HG03457 (cell line): ENCODE results near the gene APBA3.
A peak's percentile ranks its signal among the peaks of the same experiment; 100 is the strongest.

ENCODE experiments used
- ATAC-seq: cut with Tn5 transposase; IDR thresholded peaks from one replicate; pipeline ENCODE4 v1.9.1; 2021; ENCODE audit warnings: moderate number of reproducible peaks; ENCODE audit not compliant: unreplicated experiment

APBA3 gene, protein sequence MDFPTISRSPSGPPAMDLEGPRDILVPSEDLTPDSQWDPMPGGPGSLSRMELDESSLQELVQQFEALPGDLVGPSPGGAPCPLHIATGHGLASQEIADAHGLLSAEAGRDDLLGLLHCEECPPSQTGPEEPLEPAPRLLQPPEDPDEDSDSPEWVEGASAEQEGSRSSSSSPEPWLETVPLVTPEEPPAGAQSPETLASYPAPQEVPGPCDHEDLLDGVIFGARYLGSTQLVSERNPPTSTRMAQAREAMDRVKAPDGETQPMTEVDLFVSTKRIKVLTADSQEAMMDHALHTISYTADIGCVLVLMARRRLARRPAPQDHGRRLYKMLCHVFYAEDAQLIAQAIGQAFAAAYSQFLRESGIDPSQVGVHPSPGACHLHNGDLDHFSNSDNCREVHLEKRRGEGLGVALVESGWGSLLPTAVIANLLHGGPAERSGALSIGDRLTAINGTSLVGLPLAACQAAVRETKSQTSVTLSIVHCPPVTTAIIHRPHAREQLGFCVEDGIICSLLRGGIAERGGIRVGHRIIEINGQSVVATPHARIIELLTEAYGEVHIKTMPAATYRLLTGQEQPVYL

DNA sequence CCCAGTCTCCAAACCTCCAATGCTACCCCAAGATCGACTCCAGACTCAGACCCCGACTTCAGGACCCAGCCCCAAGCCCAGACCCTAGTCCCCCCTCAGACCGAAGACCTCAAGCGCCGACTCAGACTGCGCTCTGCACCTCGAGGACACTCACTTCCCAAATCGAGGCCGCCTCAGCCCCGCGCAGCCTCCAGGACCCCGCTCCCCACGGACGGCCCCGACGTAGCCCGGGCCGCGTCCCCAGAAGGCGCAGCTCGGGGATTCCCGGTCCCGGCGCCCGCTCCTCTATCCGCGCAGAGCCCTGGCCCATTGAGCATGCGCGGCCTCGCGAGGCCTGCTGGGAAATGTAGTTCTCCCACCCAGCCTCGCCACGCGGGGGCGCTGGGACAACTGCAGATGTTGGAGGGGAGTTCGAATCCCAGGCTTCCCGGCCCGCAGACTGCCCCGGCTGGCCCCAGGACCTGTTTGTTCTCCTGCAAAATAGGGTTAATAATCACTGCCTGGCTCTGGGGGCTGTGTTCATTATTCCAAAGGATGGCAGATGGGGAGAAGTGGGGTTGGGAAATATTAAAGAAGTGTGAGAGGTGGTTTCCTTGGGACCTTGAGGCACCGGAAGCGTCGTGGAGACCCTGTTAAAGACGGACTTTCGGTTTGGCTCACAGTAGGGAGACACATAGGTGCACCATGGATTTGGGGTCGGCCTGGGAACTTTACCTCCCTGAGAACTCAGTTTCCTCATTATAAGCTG, at the start of gene APBA3:
Gene APBA3, minus strand, starts transcription at position 311 of the 748 bp plus-strand sequence. CDS start 1,428 bp downstream, outside the sequence.
- ATAC-seq = peak; percentile 49

DNA sequence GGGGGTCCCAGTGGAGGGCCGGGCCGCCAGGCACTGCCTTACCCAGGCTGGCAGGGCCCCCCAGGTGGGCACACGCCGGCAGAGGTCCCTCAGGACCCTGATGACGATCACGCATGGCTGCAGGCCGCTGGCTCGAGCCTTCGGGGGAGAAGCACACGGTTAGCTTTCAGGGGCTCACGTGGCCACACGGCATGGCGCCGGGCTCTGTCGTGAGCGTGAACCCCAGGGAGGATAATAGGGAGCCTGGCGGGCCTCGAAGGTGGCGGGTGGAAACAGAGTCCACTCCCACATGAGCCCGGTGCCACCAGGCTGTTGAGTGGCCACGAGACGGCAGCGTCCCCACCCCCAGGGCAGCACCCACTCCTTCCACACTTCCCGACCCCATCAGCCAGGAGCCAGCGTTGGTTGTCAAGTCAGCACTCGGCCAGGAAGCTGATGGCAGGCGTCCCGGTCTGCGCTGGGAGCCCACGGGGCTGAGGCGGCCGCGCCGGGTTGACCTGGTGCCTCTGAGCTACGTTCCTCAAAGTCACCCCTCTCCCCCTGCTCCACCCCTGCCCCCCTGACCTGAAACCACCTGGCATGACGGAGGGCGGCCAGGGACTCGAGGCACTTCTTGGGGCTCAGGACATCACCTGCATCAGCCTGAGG, 49.3 kb upstream of the APBA3 start:
- no peak for ATAC-seq

DNA sequence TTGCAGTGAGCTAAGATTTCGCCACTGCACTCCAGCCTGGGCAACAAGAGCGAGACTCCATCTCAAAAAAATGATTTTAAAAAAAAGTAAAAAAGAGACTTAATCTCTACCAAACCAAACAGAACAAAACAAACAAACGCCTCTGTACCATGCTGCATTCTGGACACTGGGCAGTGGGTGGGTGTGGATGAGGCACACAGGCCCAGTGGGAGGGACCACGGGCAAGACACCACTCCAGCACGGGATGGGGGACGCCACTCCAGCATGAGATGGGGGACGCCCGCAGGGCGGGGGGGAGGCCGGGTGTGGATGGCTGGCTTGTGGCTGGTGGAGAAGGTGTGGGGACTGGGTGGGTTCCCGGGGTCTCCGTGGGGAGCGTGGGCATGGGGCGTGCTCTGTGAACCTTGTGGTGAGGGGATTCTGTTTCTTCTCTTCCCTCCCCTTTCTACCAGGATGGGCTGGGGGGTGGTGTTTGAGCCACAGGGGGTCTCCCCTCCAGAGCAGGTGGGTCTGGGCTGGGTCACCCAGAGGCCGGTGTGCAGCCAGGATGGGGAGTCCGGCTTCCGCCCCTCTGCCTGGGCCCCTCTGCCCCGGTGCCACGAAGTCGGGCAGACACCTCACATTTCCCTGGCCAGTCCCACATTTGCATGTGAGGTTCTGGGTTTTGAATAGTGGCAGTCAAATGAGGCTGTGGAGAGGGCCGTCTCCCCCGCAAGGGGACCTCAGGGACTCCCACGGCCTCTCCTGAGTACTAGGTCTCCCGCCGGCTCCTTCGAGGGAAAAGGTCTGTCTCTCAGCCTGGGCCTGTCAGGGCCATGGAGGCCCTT, 48.6 kb upstream of the APBA3 start:
- no peak for ATAC-seq

DNA sequence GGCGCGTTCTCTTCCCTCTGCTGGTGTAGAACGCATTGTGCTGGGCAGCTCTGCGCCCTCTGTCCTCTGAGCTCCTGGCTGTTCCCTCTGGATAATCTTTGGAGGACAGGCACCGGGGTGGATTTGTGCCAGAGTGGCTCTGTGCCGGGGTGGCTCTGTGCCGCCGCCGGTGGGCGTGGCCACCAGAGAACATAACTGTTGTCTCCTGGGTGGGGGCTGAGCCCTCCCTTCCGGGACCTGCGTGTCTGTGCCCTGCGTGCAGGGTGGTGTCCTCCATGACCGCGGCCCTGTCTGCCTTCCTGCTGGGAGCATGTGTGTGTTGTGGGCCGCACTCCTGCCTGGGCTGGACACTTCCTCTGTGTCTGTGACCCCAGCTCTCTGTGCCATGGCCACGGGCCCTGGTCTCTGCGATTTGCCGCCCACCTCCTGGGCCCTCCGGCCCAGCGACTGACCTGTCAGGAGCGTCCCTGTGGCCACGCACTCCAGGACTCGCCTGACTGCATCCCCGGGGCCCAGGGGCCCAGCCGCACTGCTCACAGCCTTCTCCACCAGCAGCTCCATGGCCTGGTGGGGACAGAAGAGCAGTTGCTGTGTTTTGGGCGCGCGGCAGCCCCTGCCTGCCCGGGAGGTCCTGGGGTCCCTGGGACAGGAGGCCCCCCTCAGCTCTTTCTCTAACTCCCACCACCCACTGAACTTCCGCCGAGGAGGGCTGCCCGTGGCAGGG, 47.1 kb upstream of the APBA3 start:
- ATAC-seq = no peak

DNA sequence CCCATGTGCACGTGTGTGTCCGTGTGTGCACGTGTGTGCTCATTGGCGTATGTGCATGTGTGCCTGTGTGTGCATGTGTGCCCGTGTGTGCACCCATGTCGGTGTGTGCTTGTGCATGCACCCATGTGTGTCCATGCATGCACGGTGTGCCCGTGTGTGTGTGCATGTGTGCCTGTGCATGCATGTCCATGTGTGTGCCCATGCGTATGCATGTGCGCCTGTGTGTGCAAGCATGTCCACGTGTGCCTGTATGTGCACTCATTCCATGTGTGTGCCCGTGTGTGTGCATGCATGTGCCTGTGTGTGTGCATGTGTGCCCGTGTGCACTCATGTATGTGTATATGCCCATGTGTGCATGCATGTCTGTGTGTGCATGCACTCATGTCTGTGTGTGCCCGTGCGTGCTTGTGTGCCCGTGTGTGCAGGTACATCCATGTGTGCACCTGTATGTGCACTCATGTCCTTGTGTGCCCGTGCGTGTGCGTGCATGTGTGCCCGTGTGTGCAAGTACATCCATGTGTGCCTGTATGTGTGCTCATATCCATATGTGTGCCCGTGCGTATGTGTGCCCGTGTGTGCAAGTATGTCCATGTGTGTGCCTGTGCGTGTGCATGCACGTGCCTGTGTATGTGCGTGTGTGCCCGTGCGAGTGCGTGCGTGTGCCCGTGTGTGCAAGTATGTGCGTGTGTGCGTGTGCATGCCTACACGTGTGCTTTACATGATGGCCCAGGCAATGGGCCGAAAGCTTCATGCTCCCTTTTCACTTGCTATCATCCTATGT, 46.3 kb upstream of the APBA3 start:
- ATAC-seq = no peak

DNA sequence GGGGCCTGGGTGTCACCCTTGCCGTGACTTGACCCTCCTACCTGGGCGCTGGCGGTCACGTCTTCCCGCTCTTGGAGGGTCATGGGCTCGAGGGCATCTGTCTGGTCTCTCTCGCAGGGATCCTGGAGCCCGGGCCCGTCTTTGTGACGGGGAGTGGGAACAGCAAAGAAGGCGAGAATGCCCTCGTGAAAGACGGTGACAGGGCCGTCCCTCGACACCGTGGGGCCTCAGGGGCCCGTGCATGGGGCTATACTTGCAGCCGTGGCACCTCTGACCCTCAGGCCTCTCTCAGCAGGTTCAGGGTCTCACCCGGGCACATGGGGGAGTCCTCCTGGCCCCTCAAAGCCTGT, 45.6 kb upstream of the APBA3 start:
- ATAC-seq = no peak

DNA sequence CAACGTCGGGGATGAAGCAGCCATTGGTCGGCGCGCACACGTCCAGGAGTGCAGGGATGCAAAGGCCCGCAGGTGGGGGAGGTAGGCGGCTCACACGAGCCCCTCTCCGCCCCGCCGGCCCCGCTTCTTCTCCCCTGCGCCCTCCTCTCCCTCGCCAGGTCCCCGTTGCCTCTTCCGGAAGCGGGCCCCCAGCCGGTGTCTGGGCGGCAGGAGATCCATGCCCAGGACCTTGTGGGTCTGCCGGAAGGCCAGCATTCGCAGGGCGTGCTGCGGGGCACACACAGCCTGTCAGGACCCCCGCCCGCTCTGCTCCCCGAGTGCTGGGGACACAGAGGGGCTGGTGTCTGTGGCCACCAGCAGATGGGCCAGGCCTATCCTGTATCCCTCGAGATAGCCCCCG, 44.4 kb upstream of the APBA3 start:
- ATAC-seq = no peak

DNA sequence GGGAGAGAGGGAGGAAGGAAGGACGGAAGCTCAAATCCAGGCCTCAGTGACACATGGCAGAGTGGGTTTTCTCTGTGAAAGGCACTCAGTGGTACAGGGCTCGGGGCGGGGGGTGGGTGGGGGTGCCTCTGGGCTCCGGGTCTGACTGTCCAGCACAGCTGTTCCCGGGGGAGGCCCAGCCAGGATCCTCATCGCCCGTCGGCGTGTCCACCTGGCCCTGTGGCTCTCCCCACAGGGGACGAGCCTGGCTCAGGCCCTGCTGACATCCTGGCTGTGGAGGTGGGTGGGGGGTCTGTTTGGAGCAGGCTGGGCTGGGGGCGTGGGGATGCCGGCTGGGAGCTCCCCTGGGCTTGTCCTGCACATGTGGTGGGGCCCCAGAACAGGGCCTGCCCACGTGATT, 42.9 kb upstream of the APBA3 start:
- no peak for ATAC-seq

DNA sequence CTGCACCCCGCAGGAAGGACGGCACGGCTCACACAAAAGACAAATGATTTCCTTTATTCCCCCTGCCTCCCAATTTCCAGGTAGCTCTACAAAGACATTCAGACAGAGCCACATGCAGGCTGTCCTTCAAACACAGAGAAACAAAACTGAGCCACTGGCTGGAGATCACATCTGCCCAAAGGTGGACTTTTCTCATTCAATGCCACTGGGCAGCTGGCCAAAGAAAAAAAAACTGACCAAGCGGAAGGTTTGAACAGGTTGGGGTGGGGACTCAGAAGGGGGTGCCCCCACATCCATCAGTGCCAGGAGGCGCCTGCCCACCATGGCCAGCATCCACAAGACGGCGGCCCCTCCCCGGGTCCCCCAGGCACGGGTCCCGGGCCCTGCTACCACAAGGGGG, 42.5 kb upstream of the APBA3 start:
- ATAC-seq = no peak

DNA sequence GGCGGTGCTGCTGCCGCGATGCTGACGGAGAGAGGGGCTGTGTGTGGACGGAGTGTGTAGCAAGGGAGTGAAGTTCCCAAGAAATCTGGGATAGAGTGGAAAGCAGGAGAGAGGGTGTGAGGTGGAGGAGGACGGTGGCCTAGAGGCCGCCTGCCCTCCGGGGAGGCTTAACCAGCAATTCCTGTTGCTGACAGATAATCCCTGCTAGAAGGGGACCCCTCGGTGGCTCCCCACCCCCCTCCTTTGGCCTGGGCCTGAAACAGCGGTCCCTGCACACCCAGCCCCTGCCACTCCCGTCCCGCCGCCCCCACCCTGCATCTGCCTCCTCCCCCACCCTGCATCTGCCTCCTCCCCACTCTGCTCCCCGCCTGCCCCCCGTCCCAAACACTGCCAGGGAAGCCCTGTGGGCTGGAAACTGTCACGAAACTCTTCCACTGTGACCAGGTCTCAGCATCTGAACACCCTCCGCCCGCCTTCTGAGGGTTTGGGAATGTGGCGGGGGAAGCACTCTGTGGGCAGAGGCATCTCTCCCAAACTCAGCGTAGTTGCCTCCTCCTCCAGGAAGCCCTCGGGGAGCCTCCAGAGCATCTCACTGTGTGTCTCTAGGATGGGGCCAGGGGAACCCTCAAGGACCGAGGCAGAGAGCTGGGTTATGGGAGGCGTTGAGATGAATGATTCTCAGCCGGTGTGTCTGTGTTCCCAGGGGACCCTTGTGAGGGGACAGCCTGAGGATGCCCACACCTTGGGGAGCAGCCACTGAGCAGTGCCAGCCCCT, 41.8 kb upstream of the APBA3 start:
- no peak for ATAC-seq

DNA sequence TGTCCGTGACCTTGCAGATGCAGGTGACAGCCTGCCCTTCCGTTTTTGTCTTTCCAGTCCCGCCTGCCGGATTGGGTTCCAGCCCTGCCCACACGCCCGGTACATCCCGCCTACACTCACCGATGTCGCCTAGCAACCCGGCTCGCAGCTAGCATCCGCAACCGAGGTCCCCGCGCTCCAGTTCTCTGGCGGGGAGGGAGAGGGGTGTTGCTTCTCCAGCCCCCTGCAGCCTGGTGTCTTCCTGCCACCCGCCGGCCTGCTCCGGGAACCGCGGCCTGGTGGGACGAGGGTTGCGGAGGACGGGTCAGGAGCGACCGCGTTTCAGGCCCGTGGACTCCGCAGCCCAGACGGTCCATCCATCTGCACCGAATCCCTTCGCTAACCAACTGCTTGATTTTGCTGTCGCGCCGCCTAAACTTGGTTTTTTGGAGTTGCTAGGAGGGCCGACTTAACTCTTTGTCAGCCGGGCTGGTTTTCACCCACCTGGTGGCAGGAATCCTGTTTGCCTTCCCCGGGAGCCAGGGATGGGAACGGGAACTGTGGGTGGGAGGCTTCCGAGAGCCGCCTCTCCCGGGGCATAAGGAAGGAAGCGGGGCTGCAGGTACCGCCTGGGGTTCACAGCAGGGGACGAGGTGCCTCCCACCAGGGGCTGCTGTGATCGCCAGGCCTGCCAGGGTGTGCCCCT, 40.1 kb upstream of the APBA3 start:
- no peak for ATAC-seq

DNA sequence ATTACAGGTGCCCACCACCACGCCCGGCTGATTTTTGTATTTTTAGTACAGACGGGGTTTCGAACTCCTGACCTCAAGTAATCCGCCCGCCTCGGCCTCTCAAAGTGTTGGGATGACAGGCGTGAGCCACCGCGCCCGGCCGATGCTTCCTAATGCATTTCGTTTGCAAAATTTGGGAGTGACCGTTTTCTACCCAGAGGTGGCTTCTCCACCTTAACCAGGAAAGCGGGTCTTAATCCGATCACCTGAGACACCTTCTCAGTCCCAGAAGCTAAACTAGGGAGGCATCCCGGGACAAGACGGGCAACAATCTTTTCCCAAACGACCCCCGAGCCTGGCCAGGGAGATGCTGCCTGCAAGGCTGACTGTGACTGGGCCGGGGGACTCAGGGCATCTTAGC, 39.5 kb upstream of the APBA3 start:
- ATAC-seq = no peak

DNA sequence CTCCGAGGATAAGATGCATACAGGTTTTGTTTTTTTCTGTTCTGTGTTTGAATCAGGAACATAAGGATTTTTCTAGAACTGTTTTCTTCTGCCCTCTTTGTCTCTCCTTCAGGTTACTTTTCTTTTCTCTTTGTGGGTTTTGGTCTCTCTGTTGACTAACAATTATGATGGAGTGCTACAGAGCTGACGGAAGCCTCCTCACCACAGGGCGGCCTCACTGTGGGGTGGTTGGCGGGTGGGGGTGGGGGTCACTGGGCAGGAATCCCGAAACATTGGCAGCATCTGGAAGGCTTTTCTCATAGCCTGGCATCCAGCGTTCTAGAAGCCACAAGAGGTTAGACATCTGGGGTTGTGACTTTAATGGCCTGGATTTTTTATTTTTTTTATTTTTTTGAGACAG, 36.6 kb upstream of the APBA3 start:
- ATAC-seq = no peak

DNA sequence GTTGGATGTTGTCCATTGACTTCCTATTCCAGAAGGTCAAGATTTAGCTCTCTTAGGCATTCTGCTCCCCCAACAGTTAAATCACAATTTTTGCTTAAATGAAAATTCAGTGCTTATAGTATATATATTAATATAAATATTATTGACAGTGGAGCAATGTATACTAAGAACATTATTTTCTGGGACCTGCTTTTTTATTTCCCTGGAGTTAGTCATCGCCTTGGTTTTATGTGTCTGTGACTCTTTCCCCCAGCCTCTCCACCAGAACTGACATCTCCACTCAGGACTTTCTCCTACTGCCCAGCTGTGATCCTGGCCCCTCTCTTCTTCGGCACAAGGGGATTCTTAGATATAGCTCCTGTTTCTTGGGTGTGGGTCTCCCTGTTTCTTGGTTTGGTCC, 34.9 kb upstream of the APBA3 start:
- ATAC-seq = no peak

DNA sequence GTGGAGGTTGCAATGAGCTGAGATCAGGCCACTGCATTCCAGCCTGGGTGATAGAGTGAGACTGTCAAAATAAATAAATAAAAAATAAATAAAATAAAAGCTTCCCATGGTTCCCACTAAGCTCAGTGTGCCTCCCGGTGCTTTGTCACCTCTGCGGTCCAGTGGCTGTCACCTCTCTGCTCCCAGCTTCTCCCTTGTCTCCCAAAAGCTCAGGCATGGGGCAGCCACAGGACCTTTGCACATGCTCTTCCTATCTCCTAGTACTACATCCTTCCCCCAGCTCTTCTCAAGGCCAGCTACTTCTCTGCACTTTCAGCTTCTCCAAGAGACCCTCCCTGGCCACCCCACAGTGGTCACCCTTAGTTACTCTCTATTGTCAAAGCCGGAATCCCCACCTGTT, 32.3 kb upstream of the APBA3 start:
- ATAC-seq = no peak

DNA sequence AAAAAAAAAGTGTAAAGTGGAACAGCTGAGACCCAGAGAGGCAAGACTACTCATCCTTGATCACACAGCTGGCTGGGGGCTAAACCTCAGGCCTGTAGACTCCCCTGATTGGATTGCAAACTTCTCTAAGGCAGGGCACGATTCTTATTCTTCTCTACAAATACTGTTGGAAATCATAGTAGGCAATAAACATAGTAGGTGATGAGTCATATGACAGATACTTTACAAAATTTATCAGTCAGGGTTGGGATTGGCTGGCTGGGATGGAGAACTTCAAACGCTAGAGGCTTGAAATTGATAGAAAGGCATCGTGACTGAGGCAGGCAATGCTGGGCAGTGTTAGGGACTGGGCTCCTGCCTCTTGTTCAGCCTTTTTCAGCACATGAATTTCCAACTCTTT, 30.6 kb upstream of the APBA3 start:
- ATAC-seq = no peak

DNA sequence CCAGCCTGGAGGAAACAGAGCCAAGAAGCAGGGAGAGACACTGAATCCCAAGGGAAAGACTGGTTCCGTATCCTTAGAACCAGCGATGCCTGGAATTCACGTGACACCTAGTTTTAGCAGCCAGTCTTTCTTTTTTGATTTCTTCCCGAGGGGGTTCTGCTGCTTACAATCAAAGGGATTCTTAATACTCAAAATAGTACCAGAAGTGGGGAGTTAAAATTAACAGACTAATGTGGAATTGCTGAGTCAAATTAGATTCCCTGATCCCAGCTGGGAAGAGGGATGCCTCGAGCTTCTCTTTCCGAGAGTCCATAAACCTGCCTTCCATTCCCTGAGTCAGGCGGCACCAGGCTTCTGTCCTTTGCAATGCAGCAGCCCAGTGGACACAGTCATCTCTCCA, 29.4 kb upstream of the APBA3 start:
- no peak for ATAC-seq

DNA sequence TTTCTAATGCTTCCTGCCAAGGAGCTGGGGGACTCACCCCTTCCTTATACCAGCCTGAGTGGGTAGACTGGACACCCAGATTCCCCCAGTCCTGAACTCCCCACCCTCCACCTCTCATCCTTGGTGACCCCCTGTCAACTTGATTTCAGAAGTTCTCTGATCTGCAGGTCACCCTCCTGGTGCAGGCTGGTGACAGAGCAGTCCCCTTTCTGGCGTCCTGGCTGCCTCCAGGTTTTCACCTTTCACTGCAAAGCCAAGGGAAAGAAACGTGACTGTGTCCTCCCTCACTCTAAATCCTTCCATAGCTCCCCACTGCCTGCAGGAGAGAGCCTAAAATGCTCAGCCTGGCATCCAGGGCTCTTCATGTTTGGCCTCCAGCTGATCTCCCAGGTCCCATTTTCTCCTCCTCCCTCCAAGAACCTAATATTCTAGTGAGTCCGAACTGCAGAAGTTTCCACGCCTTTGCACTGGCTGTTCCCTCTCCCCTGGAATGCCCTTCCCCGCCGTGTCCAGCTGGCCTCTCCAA, 28.8 kb upstream of the APBA3 start:
- ATAC-seq = no peak
